H1 (cell line): ENCODE measurements around the gene ZSWIM7. TPM values are rescaled to one million over a fixed set of nuclear protein-coding genes. Genes with fewer than 3 reads are reported as not detected.

Source experiments
- ASH2L ChIP-seq: fragments of 200-600, 300-600 bp; sonication (generic); IDR thresholded peaks from one replicate; pipeline ENCODE4 v1.7.1; 2017; ENCODE audit warnings: low read length
- CHD1 ChIP-seq: IDR thresholded peaks from 2 replicates; pipeline ENCODE4 v1.6.1; 2012; ENCODE audit warnings: low read depth, low read length, improper control_type of control experiment
- CHD2 ChIP-seq: IDR thresholded peaks from 2 replicates; pipeline ENCODE4 v1.6.1; 2012; ENCODE audit warnings: low read length, improper control_type of control experiment
- CREB1 ChIP-seq: IDR thresholded peaks from 2 replicates; pipeline ENCODE4 v1.6.1; 2012; ENCODE audit warnings: inconsistent platforms
- E2F6 ChIP-seq: IDR thresholded peaks from 2 replicates; pipeline ENCODE4 v1.6.1; 2012; ENCODE audit warnings: inconsistent platforms
- GTF2F1 ChIP-seq: IDR thresholded peaks from 2 replicates; pipeline ENCODE4 v1.6.1; 2012; ENCODE audit warnings: low read depth, low read length, improper control_type of control experiment, borderline replicate concordance
- HDAC2 ChIP-seq, 2 experiments: fragments of 300-600 bp in 1 of 2; sonication (generic) in 1 of 2; IDR thresholded peaks; 2 replicates each; pipeline ENCODE4 v1.6.1; 2011 to 2012; ENCODE audit warnings: low read depth in 2 of 2, low read length in 2 of 2, mild to moderate bottlenecking in 2 of 2, moderate library complexity in 2 of 2, borderline replicate concordance in 1 of 2, inconsistent platforms in 1 of 2
- JUN ChIP-seq: IDR thresholded peaks from 2 replicates; pipeline ENCODE4 v1.6.1; 2011; ENCODE audit warnings: low read depth, mild to moderate bottlenecking, improper control_type of control experiment, low read length
- JUND ChIP-seq: IDR thresholded peaks from 2 replicates; pipeline ENCODE4 v1.6.1; 2011; ENCODE audit warnings: mild to moderate bottlenecking, improper control_type of control experiment, low read length
- MAFK ChIP-seq: IDR thresholded peaks from 2 replicates; pipeline ENCODE4 v1.6.1; 2012; ENCODE audit warnings: low read depth, mild to moderate bottlenecking, improper control_type of control experiment, low read length
- PHF8 ChIP-seq: fragments of 200-600 bp; sonication (generic); conservative IDR thresholded peaks from 2 replicates; pipeline ENCODE4 v1.7.1; 2012; ENCODE audit warnings: low read depth, mild to moderate bottlenecking, inconsistent platforms, low read length, moderate library complexity
- POLR2AphosphoS5 ChIP-seq: IDR thresholded peaks from 2 replicates; pipeline ENCODE4 v1.6.1; 2011; ENCODE audit warnings: low read depth, low read length
- RAD21 ChIP-seq, 2 experiments: IDR thresholded peaks in 1 of 2; conservative IDR thresholded peaks in 1 of 2; 2 replicates each; pipeline ENCODE4 v1.6.1; 2011; ENCODE audit warnings: low read depth in 2 of 2, low read length in 2 of 2, improper control_type of control experiment in 1 of 2, inconsistent platforms in 1 of 2, mild to moderate bottlenecking in 1 of 2, moderate library complexity in 1 of 2
- RBBP5 ChIP-seq: IDR thresholded peaks from 2 replicates; pipeline ENCODE4 v1.7.1; 2012; ENCODE audit warnings: low read depth, mild to moderate bottlenecking, inconsistent platforms, low read length, moderate library complexity, borderline replicate concordance
- SAP30 ChIP-seq: fragments of 300-600 bp; sonication (generic); IDR thresholded peaks from 2 replicates; pipeline ENCODE4 v1.7.1; 2012; ENCODE audit warnings: low read length, moderate library complexity, mild to moderate bottlenecking, inconsistent platforms; ENCODE audit not compliant: insufficient read depth, insufficient replicate concordance
- SIN3A ChIP-seq, 2 experiments: IDR thresholded peaks in 1 of 2; conservative IDR thresholded peaks in 1 of 2; 2 replicates each; pipeline ENCODE4 v1.6.1; 2011 to 2012; ENCODE audit warnings: low read length in 2 of 2, improper control_type of control experiment in 1 of 2, low read depth in 1 of 2, mild to moderate bottlenecking in 1 of 2
- SP1 ChIP-seq: IDR thresholded peaks from 2 replicates; pipeline ENCODE4 v1.6.1; 2011; ENCODE audit warnings: low read depth, low read length
- SP4 ChIP-seq: IDR thresholded peaks from 2 replicates; pipeline ENCODE4 v1.6.1; 2012; ENCODE audit warnings: low read length, inconsistent platforms
- SRF ChIP-seq: IDR thresholded peaks from 2 replicates; pipeline ENCODE4 v1.6.1; 2011; ENCODE audit warnings: mild to moderate bottlenecking, low read depth, low read length, moderate library complexity
- TAF1 ChIP-seq: IDR thresholded peaks from 2 replicates; pipeline ENCODE4 v1.6.1; 2011; ENCODE audit warnings: mild to moderate bottlenecking, low read depth, low read length
- TAF7 ChIP-seq: optimal IDR thresholded peaks from 2 replicates; pipeline ENCODE3; 2011; ENCODE audit warnings: low read depth, mild to moderate bottlenecking, inconsistent platforms, low read length, moderate library complexity, borderline replicate concordance
- polyA plus RNA-seq, 7 experiments: library from polyadenylated mRNA; depleted of rRNA in 3 of 7; stranded (reverse) in 5 of 7; unstranded in 2 of 7; fragments of >200 nt in 5 of 7; fragments of 200-250 nt in 2 of 7; gene quantifications; 1 replicate in 5 of 7; 2 replicates in 1 of 7; 4 replicates in 1 of 7; pipeline versions ENCODE4 v1.2.1 to v1.2.3, GENCODE V29; 2011 to 2013; ENCODE audit warnings: missing spikeins in 2 of 7, mixed read lengths in 2 of 7
- total RNA-seq: library from RNA; stranded (reverse); fragmentation: NEBNext Ultra II Directional; extraction: Animal tissue kit (Norgen Biotek cat#: 25700); gene quantifications from 2 replicates; pipeline ENCODE4 v1.2.1, GENCODE V29; 2021

The ZSWIM7 gene
- total and polyA plus RNA-seq, 2 of the 8 experiments (the other 6 are each of a cell fraction or from before 2014, with no cell fraction given), result 39.3 to 57.7 TPM

- TF ChIP-seq CHD1, result no peak
- TF ChIP-seq HDAC2 (IDR thresholded peaks at IDR 0.05; ENCODE audit: borderline replicate concordance in 1 of 2, low read depth in 2 of 2, low read length in 2 of 2), result peak in 1 of 2 experiments; percentile 4; a peak in 1 of 4 replicates
- peak; percentile 100 for TF ChIP-seq CREB1
- TF ChIP-seq SRF, result no peak
- TF ChIP-seq CHD2, result no peak
- no peak for TF ChIP-seq MAFK
- peak; percentile 99 for TF ChIP-seq TAF1
- no peak for TF ChIP-seq SP4
- TF ChIP-seq PHF8, result peak; percentile 79
- TF ChIP-seq SAP30, result no peak
- TF ChIP-seq GTF2F1, result no peak
- TF ChIP-seq RAD21 (IDR thresholded peaks at IDR 0.05 in 1 of 2, conservative IDR thresholded peaks at IDR 0.05 in 1 of 2; ENCODE audit: low read depth in 2 of 2, low read length in 2 of 2), result 0 out of 4 replicates have a peak, but pooled peaks of 1 of the 2 experiments have one; percentile 0
- TF ChIP-seq JUN, result no peak
- TF ChIP-seq JUND, result peak; percentile 23; the same call in 1 of the 2 replicates
- TF ChIP-seq SP1, result 0 out of 2 replicates have a peak, but pooled peaks have one; percentile 7
- peak; percentile 65 for TF ChIP-seq E2F6
- peak; percentile 92 for TF ChIP-seq ASH2L
- peak; percentile 96 for TF ChIP-seq POLR2AphosphoS5
- TF ChIP-seq SIN3A (conservative IDR thresholded peaks at IDR 0.05 in 1 of 2, IDR thresholded peaks at IDR 0.05 in 1 of 2; ENCODE audit: low read depth in 1 of 2, low read length in 2 of 2), result peak; percentile 5 to 47; a peak in 1 of 4 replicates
- peak; percentile 81; the same call in 1 of the 2 replicates for TF ChIP-seq RBBP5
- peak; percentile 97 for TF ChIP-seq TAF7
- TF ChIP-seq, all 59 proteins: peak for 19
Observed at GRCh38 chr17:15999141-15999973, at the start of gene ZSWIM7, which contains the start of gene TTC19 (continued).
